Thyroid gland (tissue), 4 donors: ENCODE data around the gene CACNA1A. TPM values are rescaled to one million over a fixed set of nuclear protein-coding genes. Genes with fewer than 3 reads are reported as not detected.
A peak's percentile ranks its signal among the peaks of the same experiment; 100 is the strongest.

ENCODE experiments used
- DNase-seq, 2 donors: peaks; one replicate each; pipeline ENCODE4 v3.0.0-alpha.2; 2019
- H3K27ac ChIP-seq, 3 donors: fragments of 200-600 bp; sonication (generic); 1 replicate in 2 of 3; 2 replicates in 1 of 3; pipeline ENCODE4 v1.5.1; 2016 to 2019; ENCODE audit warnings: mild to moderate bottlenecking in 1 of 3, moderate library complexity in 1 of 3
- H3K27me3 ChIP-seq: fragments of 200-600 bp; sonication (generic); one replicate; pipeline ENCODE4 v1.5.1; 2019
- H3K36me3 ChIP-seq, 2 donors: fragments of 200-600 bp; sonication (generic); one replicate each; pipeline ENCODE4 v1.5.1; 2016 to 2019
- H3K4me1 ChIP-seq, 2 donors: fragments of 200-600 bp; sonication (generic); one replicate each; pipeline ENCODE4 v1.5.1; 2017 to 2019
- H3K4me3 ChIP-seq, 3 donors: fragments of 200-600 bp; sonication (generic); replicated peaks in 1 of 3; 1 replicate in 2 of 3; 2 replicates in 1 of 3; pipeline ENCODE4 v1.5.1; 2016; ENCODE audit warnings: mild to moderate bottlenecking in 1 of 3
- H3K9me3 ChIP-seq: fragments of 200-600 bp; sonication (generic); one replicate; pipeline ENCODE4 v1.5.1; 2017
- CTCF ChIP-seq, 6 experiments: fragments of 200-600 bp in 3 of 6; fragments of 450-650 bp in 3 of 6; sonication (generic) in 3 of 6; IDR thresholded peaks; one replicate each; pipeline ENCODE4 v1.5.1; 2016 to 2019; ENCODE audit warnings: antibody characterized with exemption in 6 of 6, mild to moderate bottlenecking in 2 of 6, inconsistent platforms in 1 of 6, moderate library complexity in 1 of 6
- POLR2A ChIP-seq, 2 donors: fragments of 450-650 bp; IDR thresholded peaks; one replicate each; pipeline ENCODE4 v1.6.1; 2017; ENCODE audit warnings: antibody characterized with exemption in 2 of 2, mild to moderate bottlenecking in 2 of 2, moderate library complexity in 1 of 2
- WGBS, 2 donors: methylation state at CpG; one replicate each; pipeline ENCODE4 v1.1.5; 2017; 5-methylcytosine and 5-hydroxymethylcytosine counted together
- intact Hi-C: fragments of 100-400 bp; cut with DNase I; formaldehyde crosslinking; loops from one replicate; pipeline ENCODE4 v1.15.1; 2023
- total RNA-seq, 4 donors: library from RNA; depleted of rRNA; stranded (reverse); fragments of >200 nt; gene quantifications; one replicate each; pipeline ENCODE4 v1.2.3, GENCODE V29; 2016

CACNA1A gene
- total RNA-seq, 4 donors from 2014 or later = 0.27 to 2.5 (median 0.80) TPM

DNA sequence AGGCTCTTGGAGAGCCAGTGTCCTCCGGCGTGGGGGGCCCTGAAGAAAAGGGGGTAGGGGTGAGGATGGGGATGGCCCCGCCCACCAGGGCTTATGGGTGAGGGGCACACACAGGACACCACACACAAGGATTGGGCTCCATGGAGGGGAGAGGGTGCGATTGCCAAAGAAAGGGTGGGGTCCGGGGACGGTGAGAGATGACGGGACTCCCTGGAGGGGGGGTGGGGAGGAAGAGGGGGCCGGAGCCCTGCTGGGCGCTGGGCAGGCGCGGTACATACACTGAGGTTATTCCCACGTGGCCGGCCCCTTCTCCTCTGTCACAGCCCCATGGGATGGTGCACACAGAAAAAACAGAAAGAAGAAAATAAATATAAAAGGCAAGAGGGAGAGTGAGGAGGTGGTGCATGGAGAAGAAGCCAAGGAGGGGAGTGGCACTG lies 295.9 kb downstream of the CACNA1A start:
- intact Hi-C loops = no loop called here
- no peaks in the 10 kb centered on the region for H3K36me3 ChIP-seq
- no peak overlapping the region for H3K27ac ChIP-seq
- H3K4me1 ChIP-seq = no peaks in the 10 kb centered on the region
- 69 to 77% methylated on average over 13 of the region's 13 CpGs for WGBS, 2 donors
- no peak overlapping the region for H3K4me3 ChIP-seq
- no peak for TF ChIP-seq CTCF (IDR thresholded peaks at IDR 0.05)
- TF ChIP-seq POLR2A (IDR thresholded peaks at IDR 0.05) = no peak
- no peaks in the 10 kb centered on the region for H3K27me3 ChIP-seq
- no peaks in the 10 kb centered on the region for H3K9me3 ChIP-seq
- DNase-seq = no peak

DNA sequence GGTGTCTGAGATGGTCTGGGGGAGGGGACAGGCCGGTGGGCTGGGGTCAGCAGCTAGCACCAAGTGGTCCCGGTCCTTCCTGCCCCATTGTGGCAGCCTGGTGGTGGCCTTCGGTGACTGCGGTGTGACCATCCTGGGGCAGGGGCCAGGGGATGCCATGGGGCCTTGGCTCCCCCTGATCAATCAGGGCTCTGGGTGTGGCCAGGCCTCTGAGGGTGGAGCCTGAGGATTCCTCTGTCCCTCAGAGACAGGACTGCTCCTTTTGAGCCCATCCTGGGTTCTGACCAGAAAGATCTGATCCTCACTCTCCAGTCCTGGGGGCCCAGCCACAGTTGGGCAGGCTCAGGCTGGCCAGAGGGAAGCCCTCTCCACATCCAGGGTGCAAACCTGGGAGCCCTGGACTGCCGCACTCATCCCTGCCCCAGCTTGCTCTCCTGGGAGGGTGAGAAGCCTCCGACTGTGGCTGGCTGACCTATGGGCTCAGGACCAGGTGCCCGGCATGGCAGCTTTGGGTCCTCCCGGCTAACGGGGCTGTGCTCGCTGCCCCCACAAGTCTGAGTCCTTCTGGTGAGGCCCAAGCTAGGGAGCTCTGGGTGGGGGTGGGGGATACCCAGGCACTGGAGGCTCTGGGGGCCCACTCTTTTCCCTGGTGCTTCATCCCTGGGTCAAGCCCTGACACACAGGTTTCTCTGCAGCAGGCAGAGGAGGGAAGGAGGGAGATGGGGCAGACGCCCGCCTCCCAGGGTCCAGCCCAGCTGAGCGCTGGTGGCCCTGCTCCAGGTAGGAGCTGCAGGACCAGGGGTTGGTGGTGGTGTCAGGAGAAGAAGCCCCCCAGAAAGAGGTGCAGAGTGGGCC lies 296.6 kb downstream of the CACNA1A start:
- H3K36me3 ChIP-seq = no peaks in the 10 kb centered on the region
- no peaks in the 10 kb centered on the region for H3K4me1 ChIP-seq
- TF ChIP-seq CTCF (IDR thresholded peaks at IDR 0.05) (no peak), POLR2A (IDR thresholded peaks at IDR 0.05) (no peak)
- WGBS, 2 donors = 98 to 100% methylated on average over 1 to 6 of the region's 13 CpGs
- no peak overlapping the region for H3K4me3 ChIP-seq
- H3K9me3 ChIP-seq = no peaks in the 10 kb centered on the region
- DNase-seq = no peak
- H3K27me3 ChIP-seq = no peaks in the 10 kb centered on the region
- H3K27ac ChIP-seq = no peak overlapping the region
- intact Hi-C loops = no loop called here

DNA sequence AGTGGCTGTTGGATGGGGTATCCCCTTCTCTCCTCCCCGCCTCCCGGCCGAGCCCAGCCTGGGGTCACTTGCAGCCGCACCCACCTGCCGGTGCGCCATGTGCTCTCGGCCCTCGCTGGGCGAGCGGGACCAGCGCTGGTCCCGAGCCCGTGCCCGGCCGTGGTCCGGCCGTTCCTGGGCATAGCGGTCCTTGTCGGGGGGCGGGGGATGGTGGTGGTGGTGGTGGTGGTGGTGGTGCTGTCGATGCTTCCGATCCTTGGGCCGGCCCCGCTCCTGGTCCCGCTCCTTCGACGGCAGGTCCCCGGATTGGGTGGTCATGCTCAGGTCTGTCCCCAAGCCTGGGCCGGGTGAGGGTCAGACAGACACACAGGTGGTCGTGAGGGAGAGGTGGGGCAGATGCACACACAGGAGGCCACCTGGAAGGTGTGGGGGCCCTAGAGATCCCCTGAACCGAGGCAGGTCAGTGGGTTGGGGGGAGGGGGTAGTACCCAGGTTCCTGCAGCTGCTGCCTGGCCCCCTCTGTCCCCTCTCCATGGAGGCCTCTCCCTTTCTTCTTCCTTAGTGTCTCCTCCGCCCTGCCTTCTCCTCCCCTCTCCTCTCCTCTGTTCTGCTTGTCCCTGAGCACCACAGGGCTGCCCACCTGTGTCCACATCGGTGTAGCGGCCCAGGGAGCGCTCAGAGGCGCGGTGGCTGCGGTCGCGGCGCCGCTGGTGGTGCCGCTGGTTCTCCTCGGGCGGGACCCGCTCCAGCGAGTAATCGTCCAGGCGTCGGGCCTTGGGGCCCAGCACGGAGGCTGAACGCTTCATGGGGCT lies 297.4 kb downstream of the CACNA1A start:
- WGBS, 2 donors = 83 to 86% methylated on average over 25 to 35 of the region's 52 CpGs
- H3K36me3 ChIP-seq = no peaks in the 10 kb centered on the region
- no peaks in the 10 kb centered on the region for H3K4me1 ChIP-seq
- peak overlapping the region in 1 of 3 donors; percentile 14 for H3K4me3 ChIP-seq
- intact Hi-C loops = no loop called here
- TF ChIP-seq POLR2A (IDR thresholded peaks at IDR 0.05) (no peak), CTCF (IDR thresholded peaks at IDR 0.05) (no peak)
- no peak for DNase-seq
- H3K27me3 ChIP-seq = no peaks in the 10 kb centered on the region
- H3K27ac ChIP-seq = peak overlapping the region in 2 of 3 donors; percentile 33 to 61
- H3K9me3 ChIP-seq = no peaks in the 10 kb centered on the region

DNA sequence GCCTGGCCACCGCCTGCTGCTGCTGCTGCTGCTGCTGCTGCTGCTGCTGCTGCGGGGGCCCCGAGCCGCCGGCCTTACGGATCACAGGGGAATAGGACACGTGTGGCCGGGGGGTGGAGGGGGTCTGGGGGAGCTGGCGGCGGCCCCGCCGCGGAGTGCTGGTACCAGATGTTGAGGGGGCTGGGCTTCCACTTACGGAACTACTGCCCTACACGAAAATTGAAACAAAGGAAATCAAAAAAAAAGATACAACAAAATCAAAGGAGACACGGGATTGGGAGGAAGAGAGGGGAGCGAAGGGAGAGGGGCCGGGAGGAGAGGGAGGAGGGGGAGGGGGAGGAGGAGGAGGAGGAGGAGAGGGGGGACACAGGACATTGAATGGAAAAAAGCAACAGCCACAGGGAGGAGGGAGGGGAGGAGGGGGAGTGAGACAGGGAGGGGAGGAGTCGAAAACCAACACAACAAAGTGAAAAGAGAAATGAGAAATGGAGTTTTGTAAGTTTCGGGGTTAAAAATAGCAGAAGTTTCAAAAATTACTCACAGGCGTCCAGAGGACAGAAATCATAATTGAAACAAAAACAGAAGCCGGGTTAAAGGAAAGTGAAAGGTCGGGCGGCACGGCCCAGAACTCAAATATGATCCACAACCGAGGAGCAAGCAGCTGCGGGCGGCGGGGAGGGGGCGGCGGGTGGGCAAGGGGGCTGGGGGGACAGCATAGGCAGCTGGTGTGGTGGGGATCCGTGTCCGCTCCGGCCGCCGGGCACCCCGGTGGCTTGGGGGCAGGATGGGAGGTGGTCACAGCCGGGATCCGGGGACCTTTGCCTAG lies 298.2 kb downstream of the CACNA1A start:
- DNase-seq = peak in 1 of 2 donors; percentile 24
- H3K4me1 ChIP-seq = no peaks in the 10 kb centered on the region
- H3K36me3 ChIP-seq = no peaks in the 10 kb centered on the region
- peak overlapping the region; percentile 29 to 68 (median 61) for H3K27ac ChIP-seq
- no peaks in the 10 kb centered on the region for H3K9me3 ChIP-seq
- intact Hi-C loops = no loop called here
- TF ChIP-seq POLR2A (IDR thresholded peaks at IDR 0.05) (no peak), CTCF (IDR thresholded peaks at IDR 0.05) (no peak)
- H3K27me3 ChIP-seq = no peaks in the 10 kb centered on the region
- WGBS, 2 donors = 42 to 59% methylated on average over 28 to 33 of the region's 39 CpGs
- H3K4me3 ChIP-seq = peak overlapping the region in 1 of 3 donors; percentile 14
